HG03354 (cell line): ENCODE measurements around the gene MYMX.
A peak's percentile ranks its signal among the peaks of the same experiment; 100 is the strongest.
"Not testable (repeated sequence)": the region's sequence is repeated elsewhere in the genome, so short reads cannot be mapped to it uniquely, and the experiment has no call there.

Experiments used
- ATAC-seq: cut with Tn5 transposase; IDR thresholded peaks from one replicate; pipeline ENCODE4 v1.9.1; 2021; ENCODE audit warnings: mild to moderate bottlenecking; ENCODE audit not compliant: unreplicated experiment, poor library complexity, severe bottlenecking

MYMX gene

DNA sequence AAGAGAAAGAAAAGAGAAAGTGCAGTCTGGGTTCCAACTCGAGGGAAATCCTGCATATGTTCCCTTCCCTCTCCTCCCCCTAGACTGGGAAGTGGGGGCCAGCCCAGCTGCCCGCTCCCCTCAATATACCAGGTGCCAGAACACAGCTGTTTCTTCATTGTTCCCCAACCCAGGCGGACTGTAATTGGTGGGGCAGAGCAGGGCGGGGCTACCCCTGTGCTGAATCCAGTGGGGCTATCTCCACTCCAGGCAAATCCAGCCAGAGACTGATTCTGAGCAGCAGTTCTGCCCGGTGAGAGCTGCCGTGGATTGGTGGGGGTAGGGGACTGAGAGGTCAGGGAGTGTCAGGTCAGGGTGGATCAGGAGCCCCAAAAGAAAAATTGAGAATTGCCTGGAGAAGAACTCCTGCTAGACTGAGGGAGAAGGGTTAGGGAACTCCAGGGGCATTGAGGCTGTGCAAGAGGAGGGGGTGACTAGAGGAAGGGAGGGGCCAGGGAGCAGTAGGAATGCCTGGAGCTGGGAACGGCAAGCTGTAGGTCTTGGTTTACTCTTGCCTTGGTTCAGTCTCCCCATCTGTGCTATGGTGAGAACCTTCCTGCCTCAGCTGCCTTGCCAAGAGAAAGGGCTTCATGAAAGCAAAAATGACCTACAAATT, at the start of gene MYMX:
MYMX (plus strand) TSS at position 250 of the 655 bp plus-strand sequence. CDS start 546 bp downstream, outside the sequence.
- no peak for ATAC-seq

DNA sequence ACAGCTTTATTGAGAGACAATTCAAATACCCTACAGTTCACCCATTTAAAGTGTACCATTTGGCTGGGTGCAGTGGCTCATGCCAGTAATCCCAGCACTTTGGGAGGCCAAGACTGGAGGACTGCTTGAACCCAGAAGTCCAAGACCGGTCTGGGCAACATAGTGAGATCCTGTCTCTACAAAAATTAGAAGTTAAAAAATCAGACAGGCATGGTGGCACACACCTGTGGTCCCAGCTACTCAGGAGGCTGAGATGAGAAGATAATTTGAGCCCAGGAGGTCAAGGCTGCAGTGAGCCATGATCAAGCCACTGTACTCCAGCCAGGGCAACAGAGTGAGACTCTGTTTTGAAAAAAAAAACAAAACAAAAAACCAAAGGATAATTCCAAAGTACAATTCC, 49.2 kb upstream of the MYMX start:
- ATAC-seq: no peak

DNA sequence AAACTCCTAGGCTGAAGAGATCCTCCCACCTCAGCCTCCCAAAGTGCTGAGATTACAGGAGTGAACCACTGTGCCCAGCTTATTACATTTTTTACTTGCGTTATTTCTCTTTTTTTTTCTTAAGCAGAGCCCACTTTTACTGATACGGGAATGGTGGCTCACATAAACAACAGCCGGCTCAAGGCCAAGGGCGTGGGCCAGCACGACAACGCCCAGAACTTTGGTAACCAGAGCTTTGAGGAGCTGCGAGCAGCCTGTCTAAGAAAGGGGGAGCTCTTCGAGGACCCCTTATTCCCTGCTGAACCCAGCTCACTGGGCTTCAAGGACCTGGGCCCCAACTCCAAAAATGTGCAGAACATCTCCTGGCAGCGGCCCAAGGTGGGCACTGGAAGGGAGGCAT, 47.6 kb upstream of the MYMX start:
- ATAC-seq: no peak

DNA sequence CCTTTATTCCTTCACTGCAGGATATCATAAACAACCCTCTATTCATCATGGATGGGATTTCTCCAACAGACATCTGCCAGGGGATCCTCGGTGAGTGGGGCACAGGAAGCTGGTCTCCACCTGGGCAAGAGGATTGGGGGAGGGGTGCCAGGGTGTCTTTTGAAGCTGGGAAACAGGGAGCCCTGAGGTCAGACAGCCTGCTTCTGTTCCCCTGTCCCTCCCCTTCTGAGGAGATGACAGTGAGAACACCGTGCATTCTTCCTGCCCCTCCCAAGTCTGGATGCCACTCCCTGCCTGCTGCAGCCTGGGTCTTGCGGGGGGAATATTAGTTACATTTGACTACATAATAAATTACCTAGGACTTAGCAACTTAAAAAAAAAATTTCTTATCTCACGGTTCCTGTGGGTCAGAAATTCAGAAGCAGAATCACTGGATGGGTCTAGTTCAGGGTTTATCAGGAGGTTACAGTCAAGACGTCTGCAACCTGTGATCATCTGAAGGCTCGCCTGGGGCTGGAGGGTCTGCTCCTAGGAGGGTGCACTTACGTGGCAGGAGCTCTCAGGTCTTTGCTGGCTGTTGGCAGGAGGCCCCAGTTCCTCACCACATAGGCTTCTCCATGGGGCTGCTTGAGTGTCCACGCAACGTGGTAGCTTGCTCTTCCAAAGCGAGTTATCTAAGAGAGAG, 46.7 kb upstream of the MYMX start:
- no peak for ATAC-seq

DNA sequence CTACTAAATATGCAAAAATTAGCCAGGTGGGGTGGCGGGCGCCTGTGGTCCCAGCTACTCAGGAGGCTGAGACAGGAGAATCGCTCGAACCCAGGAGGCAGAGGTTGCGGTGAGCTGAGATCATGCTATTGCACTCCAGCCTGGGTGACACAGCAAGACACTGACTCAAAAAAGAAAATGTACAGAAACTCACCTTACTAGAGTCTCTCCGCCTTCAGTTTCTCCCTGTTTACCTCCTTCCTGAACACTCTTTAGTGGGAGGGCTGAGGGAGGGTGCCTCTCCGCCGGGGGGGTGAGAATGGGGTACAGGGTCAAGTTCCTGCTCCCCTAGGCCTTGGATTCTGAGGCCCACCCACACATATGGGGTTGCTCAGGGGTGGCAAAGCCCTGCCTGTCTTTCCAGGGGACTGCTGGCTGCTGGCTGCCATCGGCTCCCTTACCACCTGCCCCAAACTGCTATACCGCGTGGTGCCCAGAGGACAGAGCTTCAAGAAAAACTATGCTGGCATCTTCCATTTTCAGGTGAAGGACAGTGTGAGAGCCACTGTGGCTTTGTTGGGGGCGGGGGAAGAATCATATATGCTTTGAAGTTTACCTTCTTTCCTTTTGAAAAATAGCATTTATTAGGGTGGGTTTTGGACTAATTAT, 44.7 kb upstream of the MYMX start:
- no peak for ATAC-seq

DNA sequence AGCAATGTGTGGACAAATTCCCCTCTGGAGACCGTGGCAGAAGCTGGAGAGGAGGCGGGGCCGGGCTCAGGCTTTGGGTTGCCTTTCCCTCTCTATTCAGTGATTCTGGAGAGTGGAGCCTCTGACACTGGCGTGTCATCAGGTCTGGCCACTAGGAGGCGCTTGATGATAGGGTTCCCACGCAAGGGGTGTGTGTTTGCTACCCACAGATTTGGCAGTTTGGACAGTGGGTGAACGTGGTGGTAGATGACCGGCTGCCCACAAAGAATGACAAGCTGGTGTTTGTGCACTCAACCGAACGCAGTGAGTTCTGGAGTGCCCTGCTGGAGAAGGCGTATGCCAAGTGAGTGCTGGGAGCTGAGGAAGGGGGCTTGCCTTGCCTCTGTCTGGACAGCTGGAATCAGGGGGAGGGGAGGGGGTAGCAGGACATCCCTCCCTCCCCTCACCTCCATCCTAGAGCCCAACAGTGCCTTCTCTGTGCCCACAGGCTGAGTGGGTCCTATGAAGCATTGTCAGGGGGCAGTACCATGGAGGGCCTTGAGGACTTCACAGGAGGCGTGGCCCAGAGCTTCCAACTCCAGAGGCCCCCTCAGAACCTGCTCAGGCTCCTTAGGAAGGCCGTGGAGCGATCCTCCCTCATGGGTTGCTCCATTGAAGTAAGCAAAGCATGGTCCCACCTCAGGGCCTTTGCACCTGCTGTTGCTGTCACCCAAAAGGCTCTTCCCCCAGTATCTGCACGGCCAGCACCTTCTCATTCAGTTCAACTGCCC, 43.8 kb upstream of the MYMX start:
- ATAC-seq: peak; percentile 72

DNA sequence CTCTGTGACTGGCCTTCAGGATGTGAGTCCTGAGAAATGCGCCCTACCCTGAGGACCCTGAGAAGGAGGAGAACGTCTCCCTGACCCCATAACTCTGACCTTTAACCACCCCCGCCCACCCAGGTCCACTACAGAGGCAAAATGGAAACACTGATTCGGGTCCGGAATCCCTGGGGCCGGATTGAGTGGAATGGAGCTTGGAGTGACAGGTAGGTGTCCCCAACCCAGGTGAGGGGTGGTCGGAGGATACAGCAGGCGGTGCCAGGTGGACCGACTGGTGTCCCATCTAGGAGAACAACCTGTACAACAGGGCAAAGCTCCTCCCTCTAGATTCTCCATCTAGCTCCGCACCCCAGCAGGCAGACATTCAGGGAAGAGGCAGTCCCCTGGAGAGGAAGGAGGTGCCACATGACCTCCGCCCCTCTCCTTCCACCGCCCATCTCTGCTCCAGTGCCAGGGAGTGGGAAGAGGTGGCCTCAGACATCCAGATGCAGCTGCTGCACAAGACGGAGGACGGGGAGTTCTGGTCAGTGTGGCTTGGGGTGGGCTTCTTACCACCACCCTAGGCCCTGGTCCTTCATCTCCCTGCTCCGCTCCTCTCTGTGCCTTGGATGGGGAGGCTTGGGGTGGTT, 40.5 kb upstream of the MYMX start:
- ATAC-seq: no peak

DNA sequence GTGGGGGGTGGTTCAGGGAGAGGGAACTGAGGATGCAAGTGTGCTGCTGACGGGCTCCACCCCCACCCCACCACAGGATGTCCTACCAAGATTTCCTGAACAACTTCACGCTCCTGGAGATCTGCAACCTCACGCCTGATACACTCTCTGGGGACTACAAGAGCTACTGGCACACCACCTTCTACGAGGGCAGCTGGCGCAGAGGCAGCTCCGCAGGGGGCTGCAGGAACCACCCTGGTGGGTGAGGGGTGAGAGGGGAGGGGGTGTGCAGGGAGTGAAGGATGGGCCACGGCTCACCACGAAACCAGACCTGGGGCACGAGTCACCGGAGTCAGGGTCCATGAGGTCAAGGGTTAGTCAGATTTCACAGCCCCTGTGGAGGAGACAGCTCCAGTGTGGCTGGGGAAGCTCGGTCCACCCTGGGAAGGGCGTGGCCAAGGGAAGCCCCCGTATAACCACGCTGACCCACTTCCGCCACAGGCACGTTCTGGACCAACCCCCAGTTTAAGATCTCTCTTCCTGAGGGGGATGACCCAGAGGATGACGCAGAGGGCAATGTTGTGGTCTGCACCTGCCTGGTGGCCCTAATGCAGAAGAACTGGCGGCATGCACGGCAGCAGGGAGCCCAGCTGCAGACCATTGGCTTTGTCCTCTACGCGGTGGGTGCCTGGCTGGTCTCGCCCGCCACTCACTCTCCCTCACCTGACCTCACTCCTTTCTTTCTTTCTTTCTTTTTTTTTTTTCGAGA, 39.8 kb upstream of the MYMX start:
- peak; percentile 60 for ATAC-seq

DNA sequence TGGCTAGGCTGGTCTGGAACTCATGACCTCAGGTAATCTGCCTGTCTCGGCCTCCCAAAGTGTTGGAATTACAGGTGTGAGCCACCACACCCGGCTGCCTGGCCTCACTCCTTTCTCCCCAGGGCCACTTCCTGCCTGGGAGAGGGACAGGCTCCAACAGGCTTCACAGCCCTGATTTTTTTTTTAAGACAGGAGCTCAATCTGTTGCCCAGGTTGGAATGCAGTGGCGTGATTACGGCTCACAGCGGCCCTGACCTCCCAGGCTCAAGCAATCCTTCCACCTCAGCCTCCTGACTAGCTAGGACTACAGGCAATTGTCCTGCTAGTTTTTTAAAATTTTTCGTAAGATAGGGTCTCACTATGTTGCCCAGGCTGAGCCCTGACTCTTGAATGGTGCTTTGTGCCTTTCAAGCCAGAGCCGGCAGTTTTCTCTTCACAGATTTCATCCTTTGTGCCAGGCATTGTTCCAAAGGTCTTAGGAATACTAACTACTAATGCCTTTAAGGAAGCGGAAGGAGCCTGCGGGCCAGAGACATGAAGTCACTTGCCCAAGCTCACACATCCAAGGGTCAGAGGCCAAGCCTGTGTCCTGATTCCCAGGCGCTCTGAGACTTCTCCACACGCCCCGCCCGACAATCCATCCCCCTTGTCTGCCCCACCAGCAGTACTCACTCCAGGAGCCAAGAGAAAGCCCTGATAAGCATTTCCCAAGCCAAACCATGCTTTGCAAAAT, 38.9 kb upstream of the MYMX start:
- ATAC-seq: no peak

DNA sequence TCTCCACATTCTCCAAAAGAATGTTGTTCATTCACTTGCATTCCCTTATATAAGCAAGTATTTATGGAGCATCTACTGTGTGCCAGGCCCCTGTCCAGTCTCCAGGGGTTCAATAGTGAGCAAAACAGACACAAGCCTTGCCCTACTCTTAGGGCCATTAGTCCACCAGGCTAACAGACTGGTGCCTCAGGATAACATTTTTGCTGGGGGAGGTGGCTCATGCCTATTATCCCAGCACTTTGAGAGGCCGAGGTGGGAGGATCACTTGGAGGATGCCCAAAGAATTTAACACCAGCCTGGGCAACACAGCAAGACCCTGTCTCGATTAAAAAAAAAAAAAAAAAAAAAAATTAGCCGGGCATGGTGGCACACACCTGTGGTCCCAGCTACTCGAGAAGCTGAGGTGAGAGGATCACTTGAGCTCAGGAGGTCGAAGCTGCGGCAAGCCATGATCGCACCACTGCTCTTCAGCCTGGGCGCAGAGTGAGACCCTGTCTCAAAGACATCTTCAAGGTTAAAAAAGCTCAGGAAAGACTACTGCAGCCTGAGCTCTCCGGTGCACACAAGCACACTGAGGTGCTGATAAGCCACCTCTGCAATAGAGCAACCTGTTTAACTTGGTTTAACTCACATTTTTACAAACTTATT, 38.2 kb upstream of the MYMX start:
- no peak for ATAC-seq

DNA sequence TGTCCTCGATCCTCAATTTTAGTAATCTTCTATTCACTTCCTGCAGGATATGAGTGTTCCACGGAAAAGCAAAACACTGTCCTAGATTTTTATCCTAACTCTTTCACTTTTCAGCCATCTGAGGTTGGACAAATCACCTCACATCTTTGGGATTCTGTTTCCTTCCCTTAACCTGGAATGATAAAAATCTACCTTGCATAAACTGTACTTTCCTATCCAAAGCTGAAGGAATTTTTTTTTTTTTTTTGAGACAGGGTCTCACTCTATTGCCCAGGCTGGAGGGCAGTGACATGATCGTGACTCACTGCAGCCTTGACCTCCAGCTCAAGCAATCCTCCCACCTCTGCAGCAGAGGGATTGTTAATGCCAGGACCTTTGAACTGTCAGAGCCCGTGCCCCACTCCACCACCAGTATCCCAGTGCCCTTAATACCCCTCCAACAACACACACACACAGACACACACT, 37.6 kb upstream of the MYMX start:
- no peak for ATAC-seq

DNA sequence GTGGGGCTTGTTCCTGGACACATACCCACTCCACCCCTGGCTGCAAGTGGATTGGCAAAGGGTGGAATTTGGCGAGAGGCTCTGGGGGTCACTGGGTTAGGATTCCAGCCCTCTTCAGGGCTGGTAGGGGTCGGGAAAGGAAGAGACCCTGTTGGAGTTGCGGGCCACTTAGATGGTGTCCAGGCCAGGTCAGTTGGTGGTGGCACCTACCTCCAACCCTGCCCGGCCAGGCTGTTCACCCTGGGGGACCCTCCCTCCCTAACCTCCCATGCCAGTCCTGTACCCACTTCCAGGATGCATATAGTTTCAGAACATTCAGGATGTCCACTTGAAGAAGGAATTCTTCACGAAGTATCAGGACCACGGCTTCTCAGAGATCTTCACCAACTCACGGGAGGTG, 37.1 kb upstream of the MYMX start:
- ATAC-seq: no peak

DNA sequence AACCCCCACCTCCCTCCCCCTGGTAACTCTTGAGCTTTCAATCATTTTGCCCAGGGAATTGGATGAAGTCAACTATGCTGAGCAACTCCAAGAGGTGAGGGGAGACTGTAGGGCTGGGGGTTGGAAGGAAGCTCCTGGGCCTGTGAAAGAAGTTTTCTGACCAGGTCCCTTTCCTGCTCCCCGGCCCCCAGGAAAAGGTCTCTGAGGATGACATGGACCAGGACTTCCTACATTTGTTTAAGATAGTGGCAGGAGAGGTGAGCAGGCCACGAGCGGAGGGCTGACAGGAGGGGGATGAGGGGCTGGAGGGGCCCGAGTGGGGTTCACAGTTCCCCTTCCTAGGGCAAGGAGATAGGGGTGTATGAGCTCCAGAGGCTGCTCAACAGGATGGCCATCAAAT, 36.3 kb upstream of the MYMX start:
- ATAC-seq: no peak

DNA sequence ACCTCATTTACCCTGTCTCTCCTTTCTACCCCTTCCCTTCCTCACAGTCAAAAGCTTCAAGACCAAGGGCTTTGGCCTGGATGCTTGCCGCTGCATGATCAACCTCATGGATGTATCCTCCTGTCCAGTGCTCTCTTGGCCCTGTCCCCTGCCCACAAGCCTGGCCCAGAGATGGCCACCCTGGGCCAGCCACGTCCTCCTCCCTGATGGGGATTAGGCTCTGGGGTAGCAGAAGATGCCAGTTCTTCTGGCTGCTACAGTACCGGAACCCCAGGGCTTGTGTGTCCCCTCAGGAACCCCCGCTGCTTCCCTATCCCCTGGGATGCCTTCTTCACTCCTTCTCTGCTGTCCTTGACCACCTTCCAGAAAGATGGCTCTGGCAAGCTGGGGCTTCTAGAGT, 35.8 kb upstream of the MYMX start:
- ATAC-seq: no peak

DNA sequence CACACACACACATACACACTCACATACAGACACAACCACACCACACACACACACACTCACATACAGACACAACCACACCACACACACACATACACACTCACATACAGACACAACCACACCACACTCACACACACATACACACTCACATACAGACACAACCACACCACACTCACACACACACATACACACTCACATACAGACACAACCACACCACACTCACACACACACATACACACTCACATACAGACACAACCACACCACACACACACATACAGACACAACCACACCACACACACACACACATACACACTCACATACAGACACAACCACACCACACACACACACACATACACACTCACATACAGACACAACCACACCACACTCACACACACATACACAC, 34.9 kb upstream of the MYMX start:
- not testable (repeated sequence) for ATAC-seq

DNA sequence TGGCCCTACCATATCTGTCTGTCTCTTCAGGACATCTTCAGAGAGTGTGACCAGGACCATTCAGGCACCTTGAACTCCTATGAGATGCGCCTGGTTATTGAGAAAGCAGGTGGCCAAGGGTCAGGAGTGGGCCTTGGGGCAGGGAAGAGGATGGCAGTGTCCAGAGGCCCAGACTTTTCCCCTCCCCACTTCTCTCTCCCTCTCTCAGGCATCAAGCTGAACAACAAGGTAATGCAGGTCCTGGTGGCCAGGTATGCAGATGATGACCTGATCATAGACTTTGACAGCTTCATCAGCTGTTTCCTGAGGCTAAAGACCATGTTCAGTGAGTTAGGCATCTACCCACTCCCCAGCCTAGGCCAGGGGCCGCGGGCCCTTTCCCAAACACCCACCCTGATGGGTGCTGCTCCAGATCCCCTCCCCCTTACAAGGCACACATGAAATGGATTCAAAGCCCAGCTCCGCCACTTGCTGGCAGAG, 33.8 kb upstream of the MYMX start:
- ATAC-seq: no peak

DNA sequence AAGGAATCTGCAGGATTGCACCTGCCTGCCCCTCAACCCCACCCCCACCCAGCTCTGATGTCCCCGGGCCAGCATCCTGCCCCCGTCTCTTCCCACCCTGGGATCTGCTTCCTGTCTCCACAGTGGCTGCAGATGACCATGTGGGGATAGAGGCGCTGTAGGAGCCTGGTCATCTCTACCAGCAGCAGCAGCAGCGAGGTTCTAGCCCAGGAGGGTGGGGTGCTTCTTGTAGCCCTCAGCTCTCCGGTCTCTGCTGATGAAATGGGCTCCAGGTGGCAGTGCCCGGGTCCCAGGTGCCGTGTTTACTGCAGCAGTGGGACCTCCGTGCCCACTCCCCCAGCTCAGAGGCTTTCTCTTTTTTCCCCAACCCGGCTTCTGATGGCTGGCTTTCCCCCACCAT, 32.9 kb upstream of the MYMX start:
- no peak for ATAC-seq

DNA sequence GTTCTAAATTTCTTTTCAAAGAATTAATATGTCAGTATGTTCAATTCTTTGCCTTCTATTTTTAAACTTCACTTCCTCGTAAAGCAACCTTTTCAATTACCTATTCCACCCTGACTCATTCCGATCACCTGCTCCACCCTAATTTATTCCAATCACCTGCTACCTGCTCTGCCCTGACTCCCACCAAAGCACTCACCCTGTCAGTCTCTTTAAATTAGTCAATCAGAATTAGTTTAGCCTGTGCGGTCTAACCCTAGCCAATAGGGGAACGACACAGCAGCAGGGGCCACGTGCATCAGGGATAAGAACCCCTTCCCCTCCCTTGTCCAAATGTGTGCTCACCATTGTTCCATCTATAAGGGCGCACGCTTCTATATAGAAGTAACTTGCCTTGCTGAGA, 31.4 kb upstream of the MYMX start:
- ATAC-seq: not testable (repeated sequence)
